HepG2 (cell line): Measurements from ENCODE around the gene FBRSL1. TPM values are rescaled to one million over a fixed set of nuclear protein-coding genes. Genes with fewer than 3 reads are reported as not detected.

Experiments
- ATAC-seq: fragments of 200-7000 bp; cut with Tn5 transposase; 3 replicates; pipeline ENCODE4 v1.9.1; 2020; ENCODE audit warnings: mild to moderate bottlenecking, moderate library complexity
- BruUV-seq: library from RNA; stranded (reverse); fragments of 400-500 nt; replicated peaks from 2 replicates; lab custom pipeline; 2021; lab: Mats Ljungman, UMichigan
- CTCF ChIA-PET: fragments of 300-600 bp; formaldehyde crosslinking; extraction: SDS; loops from one replicate; lab custom pipeline; 2021; ENCODE audit warnings: low total read pairs, inconsistent platforms, low intra/inter-chr PET ratio; lab: Yijun Ruan, JAX
- POLR2A ChIA-PET: fragments of 350-600 bp; sonication (Branson Sonifier 250); formaldehyde crosslinking; loops from one replicate; lab custom pipeline; 2020; ENCODE audit warnings: antibody characterized with exemption, inconsistent platforms; lab: Yijun Ruan, JAX
- DNase-seq: peaks from one replicate; pipeline ENCODE4 v3.0.0-alpha.2; 2015; ENCODE audit warnings: low spot score
- FAIRE-seq: peaks from 3 replicates; lab custom pipeline; 2011; peaks lifted over from hg19 to GRCh38; lab: Jason Lieb, UNC
- H2AFZ ChIP-seq: one replicate; pipeline ENCODE4 v1.6.1; 2011; ENCODE audit warnings: low read length, inconsistent platforms
- H3K27ac ChIP-seq: fragments of 300-600 bp; 3 replicates; pipeline ENCODE4 v1.8.0; 2011; ENCODE audit warnings: mixed run types, mild to moderate bottlenecking, mixed read lengths, low read length, inconsistent platforms; ENCODE audit not compliant: insufficient read depth; ENCODE audit errors: extremely low read length
- H3K27me3 ChIP-seq, 2 experiments: fragments of 200-600 bp in 1 of 2; 2 replicates in 1 of 2; 3 replicates in 1 of 2; pipeline versions ENCODE4 v1.6.0 to v1.8.0; 2011; ENCODE audit warnings: low read length in 2 of 2, mild to moderate bottlenecking in 2 of 2, moderate library complexity in 2 of 2, inconsistent platforms in 1 of 2; ENCODE audit not compliant: insufficient read depth in 2 of 2, control insufficient read depth in 1 of 2
- H3K36me3 ChIP-seq, 2 experiments: fragments of 200-600 bp in 1 of 2; replicated peaks in 1 of 2; 2 replicates in 1 of 2; 3 replicates in 1 of 2; pipeline versions ENCODE4 v1.5.1 to v1.8.0; 2011; ENCODE audit warnings: low read length in 2 of 2, inconsistent platforms in 1 of 2; ENCODE audit not compliant: insufficient read depth in 2 of 2, control insufficient read depth in 1 of 2
- H3K4me1 ChIP-seq: 2 replicates; pipeline ENCODE4 v1.5.1; 2012; ENCODE audit warnings: low read length, inconsistent platforms; ENCODE audit not compliant: insufficient read depth
- H3K4me2 ChIP-seq: 2 replicates; pipeline ENCODE4 v1.6.0; 2011; ENCODE audit warnings: low read depth, low read length, inconsistent platforms
- H3K4me3 ChIP-seq, 3 experiments: fragments of 200-600 bp in 1 of 3; sonication (generic), shearing (Covaris generic) in 1 of 3; replicated peaks in 1 of 3; 2 replicates each; pipeline ENCODE4 v1.5.1; 2011 to 2016; ENCODE audit warnings: low read length in 3 of 3, inconsistent platforms in 2 of 3, low read depth in 2 of 3, mild to moderate bottlenecking in 2 of 3, control low read depth in 1 of 3, mixed read lengths in 1 of 3; ENCODE audit not compliant: insufficient read depth in 1 of 3
- H3K79me2 ChIP-seq: one replicate; pipeline ENCODE4 v1.6.1; 2011; ENCODE audit warnings: low read length, inconsistent platforms; ENCODE audit not compliant: insufficient read depth
- H3K9ac ChIP-seq: 2 replicates; pipeline ENCODE4 v1.6.0; 2011; ENCODE audit warnings: mild to moderate bottlenecking, low read depth, low read length, inconsistent platforms; ENCODE audit not compliant: insufficient read depth
- H3K9me3 ChIP-seq: 2 replicates; pipeline ENCODE4 v1.5.1; 2012; ENCODE audit warnings: mild to moderate bottlenecking, low read length
- H4K20me1 ChIP-seq: 2 replicates; pipeline ENCODE4 v1.6.0; 2011; ENCODE audit warnings: inconsistent platforms, mild to moderate bottlenecking, low read length, moderate library complexity; ENCODE audit not compliant: insufficient read depth
- EZH2 ChIP-seq: conservative IDR thresholded peaks from 2 replicates; pipeline ENCODE4 v1.6.1; 2012; ENCODE audit warnings: mild to moderate bottlenecking, low read depth, low read length, moderate library complexity
- FOXM1 ChIP-seq: sonication (generic); formaldehyde crosslinking; IDR thresholded peaks from 2 replicates; pipeline ENCODE4 v1.5.0; 2020; ENCODE audit warnings: missing genetic modification reagents
- GTF3A ChIP-seq: sonication (generic); formaldehyde crosslinking; conservative IDR thresholded peaks from 2 replicates; pipeline ENCODE4 v1.4.0; 2020; ENCODE audit warnings: mild to moderate bottlenecking, missing genetic modification reagents
- HNRNPLL ChIP-seq: fragments of 200-400 bp; formaldehyde crosslinking; IDR thresholded peaks from 2 replicates; pipeline ENCODE4 v1.6.1; 2017; ENCODE audit warnings: mild to moderate bottlenecking, low read depth, low read length; ENCODE audit not compliant: poor library complexity, severe bottlenecking
- KLF6 ChIP-seq: IDR thresholded peaks from 2 replicates; pipeline ENCODE4 v1.8.0; 2016; ENCODE audit warnings: missing biosample characterization, missing genetic modification reagents
- NBN ChIP-seq: fragments of 450-650 bp; conservative IDR thresholded peaks from 2 replicates; pipeline ENCODE4 v1.6.1; 2017
- TCF7L2 ChIP-seq: IDR thresholded peaks from 2 replicates; pipeline ENCODE4 v1.6.1; 2011; ENCODE audit warnings: mild to moderate bottlenecking, low read depth, low read length, moderate library complexity
- ZFP37 ChIP-seq: sonication (generic); formaldehyde crosslinking; IDR thresholded peaks from 2 replicates; pipeline ENCODE4 v1.4.0; 2020; ENCODE audit warnings: missing genetic modification reagents, borderline replicate concordance
- ZFX ChIP-seq: sonication (generic); formaldehyde crosslinking; IDR thresholded peaks from 2 replicates; pipeline ENCODE4 v1.4.0; 2020; ENCODE audit warnings: mild to moderate bottlenecking, low read depth, missing genetic modification reagents, moderate library complexity
- ZNF557 ChIP-seq: sonication (generic); formaldehyde crosslinking; IDR thresholded peaks from 2 replicates; pipeline ENCODE4 v1.4.0; 2020; ENCODE audit warnings: missing genetic modification reagents
- ZNF629 ChIP-seq: sonication (generic); formaldehyde crosslinking; conservative IDR thresholded peaks from 2 replicates; pipeline ENCODE4 v1.5.0; 2020; ENCODE audit warnings: missing genetic modification reagents
- WGBS: methylation state at CpG from one replicate; pipeline ENCODE4 v1.1.6; 2017; ENCODE audit warnings: low lambda C conversion rate; 5-methylcytosine and 5-hydroxymethylcytosine counted together
- in situ Hi-C: cut with HindIII; loops from 2 replicates; pipeline ENCODE4 v1.10.0; 2017; ENCODE audit warnings: low pct_unique_long_range_greater_than_20kb; ENCODE audit not compliant: extremely low pct_ligation_motif_present
- intact Hi-C: fragments of 100-400 bp; cut with micrococcal nuclease; formaldehyde crosslinking; loops from one replicate; pipeline ENCODE4 v1.10.0; 2022; ENCODE audit not compliant: unreplicated experiment
- polyA plus RNA-seq, 8 experiments: library from polyadenylated mRNA; depleted of rRNA in 3 of 8; stranded (reverse) in 7 of 8; unstranded in 1 of 8; fragments of >200 nt; fragmentation: Illumina TruSeq in 4 of 8; extraction: Trizol in 4 of 8; gene quantifications; 2 replicates each; pipeline versions ENCODE4 v1.2.1 to v1.2.3, GENCODE V29; 2011 to 2016; ENCODE audit warnings: low read depth in 4 of 8, missing spikeins in 1 of 8, mixed read lengths in 1 of 8; ENCODE audit not compliant: insufficient read depth in 1 of 8
- total RNA-seq, 5 experiments: library from RNA; depleted of rRNA; stranded (reverse); fragments of >200 nt; fragmentation: Illumina TruSeq; extraction: Trizol; gene quantifications; 2 replicates each; pipeline ENCODE4 v1.2.3, GENCODE V29; 2016; ENCODE audit warnings: low read depth in 1 of 5
- TF ChIP-seq, protein P1 (sequence below): sonication (generic); formaldehyde crosslinking; IDR thresholded peaks from 2 replicates; pipeline ENCODE4 v1.4.0; 2020; ENCODE audit warnings: missing genetic modification reagents

Gene FBRSL1
- total and polyA plus RNA-seq, 2 of the 13 experiments (the other 11 are each of a cell fraction or from before 2014, with no cell fraction given): 3.6 to 7.9 TPM

DNA sequence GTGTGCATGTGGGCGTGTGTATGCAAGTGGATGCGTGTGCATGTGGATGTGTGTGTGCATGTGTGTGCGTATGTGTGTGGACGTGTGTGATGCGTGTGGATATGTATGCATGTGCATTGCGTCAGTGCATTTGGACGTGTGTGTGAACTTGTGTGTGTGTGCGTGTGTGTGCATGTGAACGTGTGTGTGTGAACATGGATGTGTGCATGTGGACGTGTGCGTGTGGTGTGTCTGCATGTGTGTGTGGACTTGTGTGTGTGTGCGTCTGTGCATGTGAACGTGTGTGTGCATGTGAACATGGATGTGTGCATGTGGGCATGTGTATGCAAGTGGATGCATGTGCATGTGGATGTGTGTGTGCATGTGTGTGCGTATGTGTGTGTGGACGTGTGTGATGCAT lies 34.4 kb upstream of the FBRSL1 start (continued):
- TF ChIP-seq TCF7L2 (no peak), KLF6 (no peak), ZNF557 (CRISPR knock-in tag) (no peak), NBN (no peak), EZH2 (0 out of 2 replicates have a peak, but pooled peaks have one; percentile 33), HNRNPLL (no peak)
- TF ChIP-seq, protein P1, sequence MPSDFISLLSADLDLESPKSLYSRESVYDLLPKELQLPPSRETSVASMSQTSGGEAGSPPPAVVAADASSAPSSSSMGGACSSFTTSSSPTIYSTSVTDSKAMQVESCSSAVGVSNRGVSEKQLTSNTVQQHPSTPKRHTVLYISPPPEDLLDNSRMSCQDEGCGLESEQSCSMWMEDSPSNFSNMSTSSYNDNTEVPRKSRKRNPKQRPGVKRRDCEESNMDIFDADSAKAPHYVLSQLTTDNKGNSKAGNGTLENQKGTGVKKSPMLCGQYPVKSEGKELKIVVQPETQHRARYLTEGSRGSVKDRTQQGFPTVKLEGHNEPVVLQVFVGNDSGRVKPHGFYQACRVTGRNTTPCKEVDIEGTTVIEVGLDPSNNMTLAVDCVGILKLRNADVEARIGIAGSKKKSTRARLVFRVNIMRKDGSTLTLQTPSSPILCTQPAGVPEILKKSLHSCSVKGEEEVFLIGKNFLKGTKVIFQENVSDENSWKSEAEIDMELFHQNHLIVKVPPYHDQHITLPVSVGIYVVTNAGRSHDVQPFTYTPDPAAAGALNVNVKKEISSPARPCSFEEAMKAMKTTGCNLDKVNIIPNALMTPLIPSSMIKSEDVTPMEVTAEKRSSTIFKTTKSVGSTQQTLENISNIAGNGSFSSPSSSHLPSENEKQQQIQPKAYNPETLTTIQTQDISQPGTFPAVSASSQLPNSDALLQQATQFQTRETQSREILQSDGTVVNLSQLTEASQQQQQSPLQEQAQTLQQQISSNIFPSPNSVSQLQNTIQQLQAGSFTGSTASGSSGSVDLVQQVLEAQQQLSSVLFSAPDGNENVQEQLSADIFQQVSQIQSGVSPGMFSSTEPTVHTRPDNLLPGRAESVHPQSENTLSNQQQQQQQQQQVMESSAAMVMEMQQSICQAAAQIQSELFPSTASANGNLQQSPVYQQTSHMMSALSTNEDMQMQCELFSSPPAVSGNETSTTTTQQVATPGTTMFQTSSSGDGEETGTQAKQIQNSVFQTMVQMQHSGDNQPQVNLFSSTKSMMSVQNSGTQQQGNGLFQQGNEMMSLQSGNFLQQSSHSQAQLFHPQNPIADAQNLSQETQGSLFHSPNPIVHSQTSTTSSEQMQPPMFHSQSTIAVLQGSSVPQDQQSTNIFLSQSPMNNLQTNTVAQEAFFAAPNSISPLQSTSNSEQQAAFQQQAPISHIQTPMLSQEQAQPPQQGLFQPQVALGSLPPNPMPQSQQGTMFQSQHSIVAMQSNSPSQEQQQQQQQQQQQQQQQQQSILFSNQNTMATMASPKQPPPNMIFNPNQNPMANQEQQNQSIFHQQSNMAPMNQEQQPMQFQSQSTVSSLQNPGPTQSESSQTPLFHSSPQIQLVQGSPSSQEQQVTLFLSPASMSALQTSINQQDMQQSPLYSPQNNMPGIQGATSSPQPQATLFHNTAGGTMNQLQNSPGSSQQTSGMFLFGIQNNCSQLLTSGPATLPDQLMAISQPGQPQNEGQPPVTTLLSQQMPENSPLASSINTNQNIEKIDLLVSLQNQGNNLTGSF (CRISPR knock-in tag): no peak
- TF ChIP-seq, all 625 proteins: peak for 2

DNA sequence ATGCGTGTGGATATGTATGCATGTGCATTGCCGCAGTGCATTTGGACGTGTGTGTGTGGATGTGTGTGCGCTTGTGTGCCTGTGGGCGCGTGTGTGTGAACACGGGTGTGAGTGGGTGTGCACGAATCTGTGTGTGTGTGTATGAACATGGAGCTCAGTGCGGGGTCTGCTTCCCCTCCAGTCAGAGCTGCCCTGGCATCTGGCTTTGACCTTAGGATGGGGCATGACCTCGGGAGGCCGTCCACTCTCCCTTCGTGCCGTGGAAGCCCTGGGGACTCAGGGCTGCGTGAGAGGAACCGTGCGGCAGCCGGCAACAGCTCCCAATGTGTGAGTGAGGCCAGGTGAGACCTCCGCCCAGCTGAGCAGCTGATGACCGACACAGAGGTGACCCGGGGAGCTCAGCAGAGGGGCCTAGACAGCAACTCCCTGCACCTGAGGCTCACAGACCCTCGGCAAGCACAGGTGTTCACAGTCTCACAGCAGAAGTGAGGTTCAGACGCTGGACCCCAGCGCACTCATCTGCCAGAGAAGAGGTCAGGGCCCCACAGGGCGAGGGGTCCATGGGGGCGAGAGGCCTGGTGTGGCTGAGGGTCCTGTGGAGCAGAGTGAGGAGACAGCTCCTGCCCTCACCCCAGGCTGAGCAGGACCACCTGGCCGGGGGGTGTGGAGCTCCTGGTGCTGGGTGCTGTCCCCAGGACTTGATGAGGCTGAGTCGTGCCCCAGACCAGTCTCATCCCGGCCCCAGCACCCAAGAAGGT lies 33.6 kb upstream of the FBRSL1 start:
- FAIRE-seq (no peak), DNase-seq (no peak), ATAC-seq (no peak; the same call in 2 of the 3 replicates)
- peaks cover 9% of the 10 kb centered on the region; the same call in 1 of the 2 replicates for H3K4me1 ChIP-seq
- WGBS: 41% methylated on average over 9 of the region's 28 CpGs
- H3K4me2 ChIP-seq: no peak overlapping the region
- H3K79me2 ChIP-seq: no peaks in the 10 kb centered on the region
- H4K20me1 ChIP-seq: no peaks in the 10 kb centered on the region
- in situ Hi-C loops (no loop called here), intact Hi-C loops (no loop called here)
- peaks cover 23 to 83% of the 10 kb centered on the region in 2 experiments for H3K27me3 ChIP-seq
- no peak overlapping the region for H2AFZ ChIP-seq
- no peaks in the 10 kb centered on the region for H3K36me3 ChIP-seq
- ChIA-PET POLR2A (no interaction called here), CTCF (no interaction called here)
- no TSS peak for BruUV-seq
- H3K27ac ChIP-seq: no peak overlapping the region
- no peaks in the 10 kb centered on the region for H3K9me3 ChIP-seq
- no peak for TF ChIP-seq ZNF629 (CRISPR knock-in tag)
- TF ChIP-seq EZH2: peak; percentile 3; the same call in 1 of the 2 replicates
- no peak for TF ChIP-seq FOXM1 (CRISPR knock-in tag)
- TF ChIP-seq GTF3A (CRISPR knock-in tag): no peak
- TF ChIP-seq ZFX (CRISPR knock-in tag): no peak
- TF ChIP-seq ZFP37 (CRISPR knock-in tag): no peak
- H3K4me3 ChIP-seq: no peak overlapping the region
- H3K9ac ChIP-seq: no peak overlapping the region
